ENCODE data around the gene FAM171A2. TPM values are rescaled to one million over a fixed set of nuclear protein-coding genes. Genes with fewer than 3 reads are reported as not detected.
"Not testable (repeated sequence)": the region's sequence is repeated elsewhere in the genome, so short reads cannot be mapped to it uniquely, and the experiment has no call there.

FAM171A2 gene
- total and polyA plus RNA-seq, 4 donors: 0.05 to 2.0 (median 0.45) TPM; not detected in 1

GRCh38 chr17:44346064-44346844, 17.4 kb downstream of the FAM171A2 start:
- no peak overlapping the region for H3K4me3 ChIP-seq (ENCODE audit: low read length in 2 of 2)
- no peak for DNase-seq
- intact Hi-C loops (cut with DNase I): loop anchor here in 1 of 2 donors (10.0 kb wide), 1 partner anchor 951 kb away; the partner anchor contains the start of gene ARL4D
- no peak for ATAC-seq (ENCODE audit: low FRiP score)
- H3K9me3 ChIP-seq (ENCODE audit: control insufficient read depth, low read length): no peaks in the 10 kb centered on the region
- H3K4me1 ChIP-seq (ENCODE audit: control insufficient read depth in 1 of 2, insufficient read depth in 2 of 2, low read length in 2 of 2): peaks cover 0 to 3% of the 10 kb centered on the region in 2 donors
- no peaks in the 10 kb centered on the region for H3K27me3 ChIP-seq (ENCODE audit: control insufficient read depth in 1 of 2, insufficient read depth in 2 of 2, low read length in 1 of 2)
- H3K27ac ChIP-seq (ENCODE audit: low read depth in 1 of 2, low read length in 2 of 2): no peak overlapping the region
- no peaks in the 10 kb centered on the region for H3K36me3 ChIP-seq (ENCODE audit: control insufficient read depth in 1 of 2, insufficient read depth in 2 of 2, low read length in 1 of 2)
- 75 to 78% methylated on average over 13 of the region's 13 CpGs for WGBS, 2 donors

GRCh38 chr17:44345454-44346026, 18.1 kb downstream of the FAM171A2 start:
- Histone ChIP-seq H3K4me1 (ENCODE audit: control insufficient read depth in 1 of 2, insufficient read depth in 2 of 2, low read length in 2 of 2) (peaks cover 0 to 3% of the 10 kb centered on the region in 2 donors), H3K27ac (ENCODE audit: low read depth in 1 of 2, low read length in 2 of 2) (peak overlapping the region in 1 of 2 donors; percentile 60), H3K27me3 (ENCODE audit: control insufficient read depth in 1 of 2, insufficient read depth in 2 of 2, low read length in 1 of 2) (no peaks in the 10 kb centered on the region), H3K36me3 (ENCODE audit: control insufficient read depth in 1 of 2, insufficient read depth in 2 of 2, low read length in 1 of 2) (no peaks in the 10 kb centered on the region), H3K4me3 (ENCODE audit: low read length in 2 of 2) (peak overlapping the region; percentile 48 to 61), H3K9me3 (ENCODE audit: control insufficient read depth, low read length) (no peaks in the 10 kb centered on the region)
- peak; percentile 36 for ATAC-seq (ENCODE audit: low FRiP score)
- 2 to 3% methylated on average over 21 of the region's 21 CpGs for WGBS, 2 donors
- peak; percentile 72 to 74 for DNase-seq
- intact Hi-C loops (cut with DNase I): loop anchor here in 1 of 2 donors (10.0 kb wide), 1 partner anchor 951 kb away; the partner anchor contains the start of gene ARL4D

- ATAC-seq (ENCODE audit: low FRiP score) (peak; percentile 98), DNase-seq (peak; percentile 93 to 96)
- no peaks in the 10 kb centered on the region for H3K36me3 ChIP-seq (ENCODE audit: control insufficient read depth in 1 of 2, insufficient read depth in 2 of 2, low read length in 1 of 2)
- H3K27ac ChIP-seq (ENCODE audit: low read depth in 1 of 2, low read length in 2 of 2): peak within 1 kb of the TSS in 1 of 2 donors; percentile 60
- intact Hi-C loops (cut with DNase I): loop anchor here in 1 of 2 donors (10.0 kb wide), 1 partner anchor 950 kb away; the partner anchor contains the start of gene ARL4D
- H3K4me1 ChIP-seq (ENCODE audit: control insufficient read depth in 1 of 2, insufficient read depth in 2 of 2, low read length in 2 of 2): peaks cover 0 to 3% of the 10 kb centered on the region in 2 donors
- H3K4me3 ChIP-seq (ENCODE audit: low read length in 2 of 2): peak within 1 kb of the TSS; percentile 48 to 61
- H3K27me3 ChIP-seq (ENCODE audit: control insufficient read depth in 1 of 2, insufficient read depth in 2 of 2, low read length in 1 of 2): no peaks in the 10 kb centered on the region
- H3K9me3 ChIP-seq (ENCODE audit: control insufficient read depth, low read length): no peaks in the 10 kb centered on the region
- 1% methylated on average over 26 of the region's 26 CpGs for WGBS, 2 donors
These were observed 18.7 kb downstream of the FAM171A2 start, which contains the start of gene GRN for GRCh38 chr17:44344939-44345453. Gene GRN, plus strand, starts transcription at chr17:44345302. Its CDS starts 3,863 bp downstream, at chr17:44349165.

- no peak overlapping the region for H3K27ac ChIP-seq (ENCODE audit: low read depth in 1 of 2, low read length in 2 of 2)
- no peak overlapping the region for H3K4me3 ChIP-seq (ENCODE audit: low read length in 2 of 2)
- H3K36me3 ChIP-seq (ENCODE audit: control insufficient read depth in 1 of 2, insufficient read depth in 2 of 2, low read length in 1 of 2): no peaks in the 10 kb centered on the region
- no peaks in the 10 kb centered on the region for H3K9me3 ChIP-seq (ENCODE audit: control insufficient read depth, low read length)
- DNase-seq (peak in 1 of 2 donors; percentile 44), ATAC-seq (ENCODE audit: low FRiP score) (no peak)
- no peaks in the 10 kb centered on the region for H3K27me3 ChIP-seq (ENCODE audit: control insufficient read depth in 1 of 2, insufficient read depth in 2 of 2, low read length in 1 of 2)
- intact Hi-C loops (cut with DNase I): loop anchor here in 1 of 2 donors (10.0 kb wide), 1 partner anchor 949 kb away; the partner anchor contains the start of gene ARL4D
- peaks cover 0 to 3% of the 10 kb centered on the region in 2 donors for H3K4me1 ChIP-seq (ENCODE audit: control insufficient read depth in 1 of 2, insufficient read depth in 2 of 2, low read length in 2 of 2)
- 70% methylated on average over 11 of the region's 11 CpGs for WGBS, 2 donors
These were observed 20.0 kb downstream of the FAM171A2 start for GRCh38 chr17:44343510-44344209.

GRCh38 chr17:44340553-44340952, 23.1 kb downstream of the FAM171A2 start:
- 63 to 64% methylated on average over 5 of the region's 5 CpGs for WGBS, 2 donors
- ATAC-seq (ENCODE audit: low FRiP score); H3K4me3 ChIP-seq (ENCODE audit: low read length in 2 of 2); DNase-seq; H3K27ac ChIP-seq (ENCODE audit: low read depth in 1 of 2, low read length in 2 of 2); H3K27me3 ChIP-seq (ENCODE audit: control insufficient read depth in 1 of 2, insufficient read depth in 2 of 2, low read length in 1 of 2); H3K4me1 ChIP-seq (ENCODE audit: control insufficient read depth in 1 of 2, insufficient read depth in 2 of 2, low read length in 2 of 2); H3K9me3 ChIP-seq (ENCODE audit: control insufficient read depth, low read length); H3K36me3 ChIP-seq (ENCODE audit: control insufficient read depth in 1 of 2, insufficient read depth in 2 of 2, low read length in 1 of 2): not testable (repeated sequence)
- intact Hi-C loops (cut with DNase I): loop anchor here in 1 of 2 donors (10.0 kb wide), 1 partner anchor 946 kb away; the partner anchor contains the start of gene ARL4D

- no peak overlapping the region for H3K4me3 ChIP-seq (ENCODE audit: low read length in 2 of 2)
- no peaks in the 10 kb centered on the region for H3K27me3 ChIP-seq (ENCODE audit: control insufficient read depth in 1 of 2, insufficient read depth in 2 of 2, low read length in 1 of 2)
- WGBS, 2 donors: 49 to 52% methylated on average over 6 of the region's 6 CpGs
- no peaks in the 10 kb centered on the region for H3K4me1 ChIP-seq (ENCODE audit: control insufficient read depth in 1 of 2, insufficient read depth in 2 of 2, low read length in 2 of 2)
- intact Hi-C loops (cut with DNase I): no loop called here
- no peak for ATAC-seq (ENCODE audit: low FRiP score)
- H3K36me3 ChIP-seq (ENCODE audit: control insufficient read depth in 1 of 2, insufficient read depth in 2 of 2, low read length in 1 of 2): no peaks in the 10 kb centered on the region
- H3K27ac ChIP-seq (ENCODE audit: low read depth in 1 of 2, low read length in 2 of 2): no peak overlapping the region
- H3K9me3 ChIP-seq (ENCODE audit: control insufficient read depth, low read length): no peaks in the 10 kb centered on the region
- no peak for DNase-seq
These were observed 25.0 kb downstream of the FAM171A2 start for GRCh38 chr17:44338702-44339101.

- DNase-seq: no peak
- no peaks in the 10 kb centered on the region for H3K9me3 ChIP-seq (ENCODE audit: control insufficient read depth, low read length)
- ATAC-seq (ENCODE audit: low FRiP score): no peak
- H3K27ac ChIP-seq (ENCODE audit: low read depth in 1 of 2, low read length in 2 of 2): no peak overlapping the region
- intact Hi-C loops (cut with DNase I): no loop called here
- no peak overlapping the region for H3K4me3 ChIP-seq (ENCODE audit: low read length in 2 of 2)
- no peaks in the 10 kb centered on the region for H3K27me3 ChIP-seq (ENCODE audit: control insufficient read depth in 1 of 2, insufficient read depth in 2 of 2, low read length in 1 of 2)
- 18 to 20% methylated on average over 5 of the region's 5 CpGs for WGBS, 2 donors
- H3K4me1 ChIP-seq (ENCODE audit: control insufficient read depth in 1 of 2, insufficient read depth in 2 of 2, low read length in 2 of 2): no peaks in the 10 kb centered on the region
- H3K36me3 ChIP-seq (ENCODE audit: control insufficient read depth in 1 of 2, insufficient read depth in 2 of 2, low read length in 1 of 2): no peaks in the 10 kb centered on the region
These were observed 27.7 kb downstream of the FAM171A2 start for GRCh38 chr17:44335968-44336367.

GRCh38 chr17:44335564-44335963, 28.1 kb downstream of the FAM171A2 start:
- no peak for DNase-seq
- 78% methylated on average over 3 of the region's 3 CpGs for WGBS, 2 donors
- H3K36me3 ChIP-seq (ENCODE audit: control insufficient read depth in 1 of 2, insufficient read depth in 2 of 2, low read length in 1 of 2): no peaks in the 10 kb centered on the region
- no peaks in the 10 kb centered on the region for H3K9me3 ChIP-seq (ENCODE audit: control insufficient read depth, low read length)
- H3K27me3 ChIP-seq (ENCODE audit: control insufficient read depth in 1 of 2, insufficient read depth in 2 of 2, low read length in 1 of 2): no peaks in the 10 kb centered on the region
- H3K4me1 ChIP-seq (ENCODE audit: control insufficient read depth in 1 of 2, insufficient read depth in 2 of 2, low read length in 2 of 2): no peaks in the 10 kb centered on the region
- no peak for ATAC-seq (ENCODE audit: low FRiP score)
- H3K4me3 ChIP-seq (ENCODE audit: low read length in 2 of 2): no peak overlapping the region
- H3K27ac ChIP-seq (ENCODE audit: low read depth in 1 of 2, low read length in 2 of 2): no peak overlapping the region
- intact Hi-C loops (cut with DNase I): no loop called here

All from aorta (tissue), 5 donors.